Neural cell (in vitro differentiated cells): ENCODE measurements around the gene PRPF40A. TPM values are rescaled to one million over a fixed set of nuclear protein-coding genes. Genes with fewer than 3 reads are reported as not detected.

Source experiments
- H2AFZ ChIP-seq: fragments of 200-600, 300-800 bp; sonication (generic), shearing (Covaris generic); 2 replicates; pipeline ENCODE4 v1.6.0; 2014; ENCODE audit warnings: low read depth, mild to moderate bottlenecking, antibody characterized with exemption, low read length, moderate library complexity
- H3F3A ChIP-seq: fragments of 200-600 bp; shearing (Covaris generic); 2 replicates; pipeline ENCODE4 v1.6.1; 2016; ENCODE audit warnings: mild to moderate bottlenecking, moderate library complexity, mixed read lengths, antibody characterized with exemption, low read length; ENCODE audit not compliant: insufficient read depth, poor library complexity, severe bottlenecking
- H3K27ac ChIP-seq: fragments of 200-600, 300-800 bp; sonication (generic), shearing (Covaris generic); 2 replicates; pipeline ENCODE4 v1.5.1; 2014; ENCODE audit warnings: mild to moderate bottlenecking, low read length, moderate library complexity
- H3K27me3 ChIP-seq: fragments of 300-800, 200-600 bp; sonication (generic), shearing (Covaris generic); 2 replicates; pipeline ENCODE4 v1.6.0; 2014; ENCODE audit warnings: mild to moderate bottlenecking, low read depth, low read length, moderate library complexity; ENCODE audit not compliant: insufficient read depth
- H3K36me3 ChIP-seq: fragments of 300-800, 200-600 bp; sonication (generic), shearing (Covaris generic); 2 replicates; pipeline ENCODE4 v1.5.1; 2014; ENCODE audit warnings: mild to moderate bottlenecking, antibody characterized with exemption, low read length, moderate library complexity; ENCODE audit not compliant: insufficient read depth
- H3K4me2 ChIP-seq: fragments of 300-800, 200-600 bp; sonication (generic), shearing (Covaris generic); 2 replicates; pipeline ENCODE4 v1.6.0; 2014; ENCODE audit warnings: mild to moderate bottlenecking, low read length
- H3K4me3 ChIP-seq: fragments of 300-800, 200-600 bp; sonication (generic), shearing (Covaris generic); 2 replicates; pipeline ENCODE4 v1.5.1; 2014; ENCODE audit warnings: mild to moderate bottlenecking, low read length, moderate library complexity
- H3K79me2 ChIP-seq: fragments of 200-600 bp; shearing (Covaris generic); replicated peaks from 2 replicates; pipeline ENCODE4 v1.6.0; 2014; ENCODE audit warnings: mild to moderate bottlenecking, low read length, moderate library complexity; ENCODE audit not compliant: insufficient read depth
- H3K9ac ChIP-seq: fragments of 300-800, 200-600 bp; sonication (generic), shearing (Covaris generic); 2 replicates; pipeline ENCODE4 v1.6.1; 2016; ENCODE audit warnings: mild to moderate bottlenecking, low read length, mixed read lengths
- H3K9me2 ChIP-seq: fragments of 200-600 bp; shearing (Covaris generic); 2 replicates; pipeline ENCODE4 v1.6.1; 2016; ENCODE audit warnings: mild to moderate bottlenecking, low read length, mixed read lengths; ENCODE audit not compliant: insufficient read depth
- H3K9me3 ChIP-seq: fragments of 200-600, 300-800 bp; sonication (generic), shearing (Covaris generic); 2 replicates; pipeline ENCODE4 v1.6.1; 2016; ENCODE audit warnings: mild to moderate bottlenecking, mixed run types, low read length, moderate library complexity, mixed read lengths
- H4K20me1 ChIP-seq: fragments of 200-600 bp; shearing (Covaris generic); 2 replicates; pipeline ENCODE4 v1.6.1; 2016; ENCODE audit warnings: mild to moderate bottlenecking, mixed run types; ENCODE audit not compliant: insufficient read depth
- EP300 ChIP-seq: fragments of 450-650 bp; conservative IDR thresholded peaks from 2 replicates; pipeline ENCODE4 v1.6.1; 2014; ENCODE audit warnings: antibody characterized with exemption, mild to moderate bottlenecking, moderate library complexity; ENCODE audit not compliant: poor library complexity, severe bottlenecking
- EZH2 ChIP-seq: fragments of 200-600, 300-800 bp; shearing (Covaris generic), sonication (generic); IDR thresholded peaks from 2 replicates; pipeline ENCODE4 v1.6.1; 2014; ENCODE audit warnings: antibody characterized with exemption, low read length, borderline replicate concordance, mild to moderate bottlenecking; ENCODE audit not compliant: insufficient read depth, poor library complexity, severe bottlenecking
- MXI1 ChIP-seq: fragments of 450-650 bp; conservative IDR thresholded peaks from 2 replicates; pipeline ENCODE4 v1.6.1; 2014; ENCODE audit warnings: antibody characterized with exemption, mild to moderate bottlenecking; ENCODE audit not compliant: poor library complexity, severe bottlenecking
- POLR2AphosphoS5 ChIP-seq: IDR thresholded peaks from 2 replicates; pipeline ENCODE4 v1.6.1; 2012
- RAD21 ChIP-seq: fragments of 450-650 bp; conservative IDR thresholded peaks from 2 replicates; pipeline ENCODE4 v1.6.1; 2014; ENCODE audit warnings: antibody characterized with exemption, mild to moderate bottlenecking, moderate library complexity
- SMC3 ChIP-seq: fragments of 450-650 bp; conservative IDR thresholded peaks from 2 replicates; pipeline ENCODE4 v1.6.1; 2014; ENCODE audit warnings: antibody characterized with exemption, mild to moderate bottlenecking, moderate library complexity; ENCODE audit not compliant: poor library complexity
- TAF1 ChIP-seq: IDR thresholded peaks from 2 replicates; pipeline ENCODE4 v1.6.1; 2012; ENCODE audit warnings: low read depth
- polyA plus RNA-seq: library from polyadenylated mRNA; depleted of rRNA; stranded (reverse); fragments of >200 nt; gene quantifications from 2 replicates; pipeline ENCODE4 v1.2.3, GENCODE V29; 2014
- TF ChIP-seq, protein P1 (sequence below): fragments of 450-650 bp; IDR thresholded peaks from 2 replicates; pipeline ENCODE4 v1.5.1; 2014; ENCODE audit warnings: antibody characterized with exemption, mild to moderate bottlenecking, moderate library complexity; ENCODE audit not compliant: poor library complexity, severe bottlenecking
- TF ChIP-seq, protein P2 (sequence below): IDR thresholded peaks from 2 replicates; pipeline ENCODE4 v1.6.1; 2012; ENCODE audit warnings: borderline replicate concordance

Gene PRPF40A
- polyA plus RNA-seq, 1 donor from 2014 or later: 105 TPM

GRCh38 chr2:152706477-152707021, 10.7 kb downstream of the PRPF40A start:
- H3K4me3 ChIP-seq: no peak overlapping the region
- TF ChIP-seq TAF1 (no peak), RAD21 (no peak), EP300 (no peak), MXI1 (no peak), EZH2 (no peak), SMC3 (no peak), POLR2AphosphoS5 (no peak)
- TF ChIP-seq, protein P1, sequence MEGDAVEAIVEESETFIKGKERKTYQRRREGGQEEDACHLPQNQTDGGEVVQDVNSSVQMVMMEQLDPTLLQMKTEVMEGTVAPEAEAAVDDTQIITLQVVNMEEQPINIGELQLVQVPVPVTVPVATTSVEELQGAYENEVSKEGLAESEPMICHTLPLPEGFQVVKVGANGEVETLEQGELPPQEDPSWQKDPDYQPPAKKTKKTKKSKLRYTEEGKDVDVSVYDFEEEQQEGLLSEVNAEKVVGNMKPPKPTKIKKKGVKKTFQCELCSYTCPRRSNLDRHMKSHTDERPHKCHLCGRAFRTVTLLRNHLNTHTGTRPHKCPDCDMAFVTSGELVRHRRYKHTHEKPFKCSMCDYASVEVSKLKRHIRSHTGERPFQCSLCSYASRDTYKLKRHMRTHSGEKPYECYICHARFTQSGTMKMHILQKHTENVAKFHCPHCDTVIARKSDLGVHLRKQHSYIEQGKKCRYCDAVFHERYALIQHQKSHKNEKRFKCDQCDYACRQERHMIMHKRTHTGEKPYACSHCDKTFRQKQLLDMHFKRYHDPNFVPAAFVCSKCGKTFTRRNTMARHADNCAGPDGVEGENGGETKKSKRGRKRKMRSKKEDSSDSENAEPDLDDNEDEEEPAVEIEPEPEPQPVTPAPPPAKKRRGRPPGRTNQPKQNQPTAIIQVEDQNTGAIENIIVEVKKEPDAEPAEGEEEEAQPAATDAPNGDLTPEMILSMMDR: no peak
- TF ChIP-seq, protein P2, sequence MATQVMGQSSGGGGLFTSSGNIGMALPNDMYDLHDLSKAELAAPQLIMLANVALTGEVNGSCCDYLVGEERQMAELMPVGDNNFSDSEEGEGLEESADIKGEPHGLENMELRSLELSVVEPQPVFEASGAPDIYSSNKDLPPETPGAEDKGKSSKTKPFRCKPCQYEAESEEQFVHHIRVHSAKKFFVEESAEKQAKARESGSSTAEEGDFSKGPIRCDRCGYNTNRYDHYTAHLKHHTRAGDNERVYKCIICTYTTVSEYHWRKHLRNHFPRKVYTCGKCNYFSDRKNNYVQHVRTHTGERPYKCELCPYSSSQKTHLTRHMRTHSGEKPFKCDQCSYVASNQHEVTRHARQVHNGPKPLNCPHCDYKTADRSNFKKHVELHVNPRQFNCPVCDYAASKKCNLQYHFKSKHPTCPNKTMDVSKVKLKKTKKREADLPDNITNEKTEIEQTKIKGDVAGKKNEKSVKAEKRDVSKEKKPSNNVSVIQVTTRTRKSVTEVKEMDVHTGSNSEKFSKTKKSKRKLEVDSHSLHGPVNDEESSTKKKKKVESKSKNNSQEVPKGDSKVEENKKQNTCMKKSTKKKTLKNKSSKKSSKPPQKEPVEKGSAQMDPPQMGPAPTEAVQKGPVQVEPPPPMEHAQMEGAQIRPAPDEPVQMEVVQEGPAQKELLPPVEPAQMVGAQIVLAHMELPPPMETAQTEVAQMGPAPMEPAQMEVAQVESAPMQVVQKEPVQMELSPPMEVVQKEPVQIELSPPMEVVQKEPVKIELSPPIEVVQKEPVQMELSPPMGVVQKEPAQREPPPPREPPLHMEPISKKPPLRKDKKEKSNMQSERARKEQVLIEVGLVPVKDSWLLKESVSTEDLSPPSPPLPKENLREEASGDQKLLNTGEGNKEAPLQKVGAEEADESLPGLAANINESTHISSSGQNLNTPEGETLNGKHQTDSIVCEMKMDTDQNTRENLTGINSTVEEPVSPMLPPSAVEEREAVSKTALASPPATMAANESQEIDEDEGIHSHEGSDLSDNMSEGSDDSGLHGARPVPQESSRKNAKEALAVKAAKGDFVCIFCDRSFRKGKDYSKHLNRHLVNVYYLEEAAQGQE: no peak
- H3F3A ChIP-seq: no peaks in the 10 kb centered on the region
- H3K9me3 ChIP-seq: no peaks in the 10 kb centered on the region
- peaks cover under 1% of the 10 kb centered on the region for H4K20me1 ChIP-seq
- no peak overlapping the region for H3K27ac ChIP-seq
- no peak overlapping the region for H3K4me2 ChIP-seq
- H3K9me2 ChIP-seq: no peaks in the 10 kb centered on the region
- H2AFZ ChIP-seq: no peak overlapping the region
- peaks cover 73% of the 10 kb centered on the region for H3K79me2 ChIP-seq
- peaks cover 3% of the 10 kb centered on the region for H3K36me3 ChIP-seq
- H3K9ac ChIP-seq: no peak overlapping the region
- no peaks in the 10 kb centered on the region for H3K27me3 ChIP-seq

DNA sequence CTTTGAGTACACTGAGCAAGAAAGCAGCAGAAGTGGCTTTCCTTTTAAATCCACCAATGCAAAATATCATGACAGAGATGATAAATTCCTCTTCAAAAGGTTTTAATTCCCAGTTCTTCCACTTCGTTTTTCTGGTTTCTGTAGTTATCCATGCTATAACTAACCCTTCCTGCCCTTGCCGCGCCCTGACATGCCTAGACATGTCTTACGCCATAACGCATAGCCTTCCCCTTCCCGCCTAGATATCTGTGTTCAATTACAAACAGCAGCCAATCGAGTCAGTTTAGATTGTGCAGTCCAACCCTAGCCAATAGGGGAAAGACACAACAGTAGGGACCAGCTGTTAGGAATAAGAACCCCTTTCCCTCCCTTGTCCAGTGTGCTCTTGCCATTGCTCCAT, 16.1 kb downstream of the PRPF40A start:
- Histone ChIP-seq H3K9me2 (no peaks in the 10 kb centered on the region), H3K9me3 (no peaks in the 10 kb centered on the region), H3K4me3 (no peak overlapping the region), H3K36me3 (no peaks in the 10 kb centered on the region), H4K20me1 (no peaks in the 10 kb centered on the region), H3K27ac (no peak overlapping the region), H3K9ac (no peak overlapping the region), H3K4me2 (no peak overlapping the region), H3K79me2 (peaks cover 78% of the 10 kb centered on the region), H3K27me3 (no peaks in the 10 kb centered on the region), H3F3A (no peaks in the 10 kb centered on the region), H2AFZ (no peak overlapping the region)
- TF ChIP-seq SMC3: no peak
- TF ChIP-seq, protein P1: no peak
- TF ChIP-seq EP300: no peak
- TF ChIP-seq TAF1: no peak
- no peak for TF ChIP-seq POLR2AphosphoS5
- TF ChIP-seq RAD21: no peak
- TF ChIP-seq, protein P2: no peak
- TF ChIP-seq MXI1: no peak
- TF ChIP-seq EZH2: no peak
